WERI-Rb-1 (cell line): ENCODE results near the gene LRRTM1.

Experiments used
- DNase-seq: peaks from one replicate; pipeline ENCODE4 v3.0.0-alpha.2; 2020
- H3K27ac ChIP-seq: fragments of 250-450 bp; sonication (Bioruptor Pico); 2 replicates; pipeline ENCODE4 v1.5.1; 2020; ENCODE audit warnings: mild to moderate bottlenecking, moderate library complexity
- H3K27me3 ChIP-seq: fragments of 250-450 bp; sonication (Bioruptor Pico); 2 replicates; pipeline ENCODE4 v1.5.1; 2021; ENCODE audit warnings: mild to moderate bottlenecking, low read depth, moderate library complexity; ENCODE audit not compliant: insufficient read depth, severe bottlenecking
- H3K36me3 ChIP-seq: fragments of 250-450 bp; sonication (Bioruptor Pico); 2 replicates; pipeline ENCODE4 v1.5.1; 2020; ENCODE audit warnings: mild to moderate bottlenecking, moderate library complexity
- H3K4me3 ChIP-seq: 2 replicates; pipeline ENCODE4 v1.5.1; 2011; ENCODE audit warnings: low read depth, mild to moderate bottlenecking, control low read depth, low read length
- H3K9me3 ChIP-seq: fragments of 250-450 bp; sonication (Bioruptor Pico); 2 replicates; pipeline ENCODE4 v1.5.1; 2021; ENCODE audit warnings: mild to moderate bottlenecking, moderate library complexity; ENCODE audit not compliant: severe bottlenecking
- TF ChIP-seq, protein P1 (sequence below): IDR thresholded peaks from 2 replicates; pipeline ENCODE4 v1.5.1; 2011; ENCODE audit warnings: low read depth, mild to moderate bottlenecking, control low read depth, inconsistent platforms, low read length

The LRRTM1 gene

GRCh38 chr2:80322311-80322920, 17.9 kb upstream of the LRRTM1 start:
- Histone ChIP-seq H3K36me3 (no peaks in the 10 kb centered on the region), H3K27ac (no peak overlapping the region), H3K27me3 (no peaks in the 10 kb centered on the region), H3K9me3 (no peaks in the 10 kb centered on the region), H3K4me3 (no peak overlapping the region)
- TF ChIP-seq, protein P1, sequence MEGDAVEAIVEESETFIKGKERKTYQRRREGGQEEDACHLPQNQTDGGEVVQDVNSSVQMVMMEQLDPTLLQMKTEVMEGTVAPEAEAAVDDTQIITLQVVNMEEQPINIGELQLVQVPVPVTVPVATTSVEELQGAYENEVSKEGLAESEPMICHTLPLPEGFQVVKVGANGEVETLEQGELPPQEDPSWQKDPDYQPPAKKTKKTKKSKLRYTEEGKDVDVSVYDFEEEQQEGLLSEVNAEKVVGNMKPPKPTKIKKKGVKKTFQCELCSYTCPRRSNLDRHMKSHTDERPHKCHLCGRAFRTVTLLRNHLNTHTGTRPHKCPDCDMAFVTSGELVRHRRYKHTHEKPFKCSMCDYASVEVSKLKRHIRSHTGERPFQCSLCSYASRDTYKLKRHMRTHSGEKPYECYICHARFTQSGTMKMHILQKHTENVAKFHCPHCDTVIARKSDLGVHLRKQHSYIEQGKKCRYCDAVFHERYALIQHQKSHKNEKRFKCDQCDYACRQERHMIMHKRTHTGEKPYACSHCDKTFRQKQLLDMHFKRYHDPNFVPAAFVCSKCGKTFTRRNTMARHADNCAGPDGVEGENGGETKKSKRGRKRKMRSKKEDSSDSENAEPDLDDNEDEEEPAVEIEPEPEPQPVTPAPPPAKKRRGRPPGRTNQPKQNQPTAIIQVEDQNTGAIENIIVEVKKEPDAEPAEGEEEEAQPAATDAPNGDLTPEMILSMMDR, result no peak
- no peak for DNase-seq

DNA sequence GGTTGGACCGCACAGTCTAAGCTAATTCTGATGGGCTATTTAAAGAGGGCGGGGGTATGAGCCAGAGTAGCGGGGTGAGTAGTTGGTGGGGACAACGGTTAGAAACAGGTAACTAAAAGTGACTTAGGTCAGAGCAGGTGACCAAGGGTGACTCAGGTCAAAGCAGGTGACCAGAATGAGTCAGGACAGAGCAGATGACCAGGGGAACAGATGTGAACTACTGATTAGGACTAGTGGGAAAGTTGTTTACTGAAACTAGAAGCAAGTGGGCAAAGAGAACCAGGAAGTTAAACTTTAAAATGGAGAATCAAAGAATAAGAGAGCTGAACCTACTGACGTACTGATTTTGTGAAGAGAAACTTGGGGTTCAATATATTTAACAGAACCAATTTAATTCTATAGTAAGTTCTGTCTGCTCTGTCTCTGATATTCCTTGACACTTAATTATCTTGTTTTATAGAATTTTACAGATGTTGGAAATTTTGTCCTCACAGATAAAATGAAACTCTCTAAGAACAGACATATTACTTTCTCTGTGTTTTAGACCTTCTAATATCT, 7.8 kb upstream of the LRRTM1 start:
- Histone ChIP-seq H3K36me3 (no peaks in the 10 kb centered on the region), H3K27me3 (peaks cover 3% of the 10 kb centered on the region), H3K27ac (no peak overlapping the region), H3K4me3 (no peak overlapping the region), H3K9me3 (no peaks in the 10 kb centered on the region)
- no peak for DNase-seq
- TF ChIP-seq, protein P1, result no peak

- Histone ChIP-seq H3K27ac (no peak overlapping the region), H3K9me3 (no peaks in the 10 kb centered on the region), H3K27me3 (peaks cover 3% of the 10 kb centered on the region), H3K36me3 (no peaks in the 10 kb centered on the region), H3K4me3 (no peak overlapping the region)
- TF ChIP-seq, protein P1, result no peak
- no peak for DNase-seq
These were observed 6.8 kb upstream of the LRRTM1 start for GRCh38 chr2:80311304-80311703.

DNA sequence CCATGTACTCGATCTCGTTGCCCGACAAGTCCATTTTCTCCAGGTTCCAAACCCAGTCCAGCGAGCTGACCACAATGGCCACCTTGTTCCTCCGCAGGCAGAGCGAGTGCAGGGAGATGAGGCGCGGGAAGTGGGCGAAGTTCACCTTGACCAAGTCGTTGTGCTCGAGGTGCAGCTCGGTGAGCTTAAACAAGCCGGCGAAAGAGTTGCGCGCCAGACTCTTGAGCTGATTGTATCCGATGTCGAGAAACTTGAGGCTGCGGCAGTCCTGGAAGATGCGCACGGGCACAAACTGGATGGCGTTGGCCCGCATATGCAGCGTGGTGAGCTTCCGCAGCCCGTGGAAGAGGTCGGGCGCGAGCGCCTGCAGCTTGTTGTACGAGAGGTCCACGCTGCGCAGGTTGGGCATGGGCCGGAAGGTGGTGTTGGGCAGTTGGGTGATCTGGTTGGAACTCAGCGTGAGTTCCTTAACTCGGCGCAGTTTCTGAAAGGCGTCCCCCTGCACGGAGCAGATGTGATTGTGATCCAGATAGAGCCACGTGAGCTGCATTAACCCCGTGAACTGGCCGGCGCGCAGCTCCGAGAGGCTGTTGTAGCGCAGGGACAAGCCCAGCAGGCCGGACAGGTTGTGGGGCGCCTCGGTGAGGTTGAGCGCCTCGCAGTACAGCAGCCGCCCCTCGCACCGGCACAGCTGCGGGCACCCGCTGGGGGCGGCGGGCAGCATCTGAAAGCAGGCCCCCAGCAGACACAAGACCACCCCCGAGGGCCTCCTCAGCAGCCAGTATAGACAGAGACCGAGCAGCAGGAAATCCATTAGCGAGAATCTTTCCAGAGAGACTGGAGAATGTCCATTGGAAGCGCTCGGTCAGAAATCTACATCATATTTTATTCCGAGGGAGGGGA, 1.3 kb downstream of the LRRTM1 start:
- peaks cover 8% of the 10 kb centered on the region for H3K27me3 ChIP-seq
- TF ChIP-seq, protein P1, result no peak
- no peak for DNase-seq
- H3K4me3 ChIP-seq, result peak overlapping the region; percentile 81
- no peak overlapping the region for H3K27ac ChIP-seq
- H3K36me3 ChIP-seq, result no peaks in the 10 kb centered on the region
- H3K9me3 ChIP-seq, result no peaks in the 10 kb centered on the region

GRCh38 chr2:80302314-80303005, 2.1 kb downstream of the LRRTM1 start:
- H3K27ac ChIP-seq, result no peak overlapping the region
- H3K36me3 ChIP-seq, result no peaks in the 10 kb centered on the region
- no peak for DNase-seq
- H3K4me3 ChIP-seq, result no peak overlapping the region
- TF ChIP-seq, protein P1, result no peak
- H3K27me3 ChIP-seq, result peaks cover 5% of the 10 kb centered on the region
- no peaks in the 10 kb centered on the region for H3K9me3 ChIP-seq
